Islet of Langerhans (tissue), 1 donor: ENCODE results near the gene PDZD4.

Source experiments
- FAIRE-seq: peaks from one replicate; lab custom pipeline; 2011; peaks lifted over from hg19 to GRCh38; lab: Jason Lieb, UNC

Gene PDZD4

DNA sequence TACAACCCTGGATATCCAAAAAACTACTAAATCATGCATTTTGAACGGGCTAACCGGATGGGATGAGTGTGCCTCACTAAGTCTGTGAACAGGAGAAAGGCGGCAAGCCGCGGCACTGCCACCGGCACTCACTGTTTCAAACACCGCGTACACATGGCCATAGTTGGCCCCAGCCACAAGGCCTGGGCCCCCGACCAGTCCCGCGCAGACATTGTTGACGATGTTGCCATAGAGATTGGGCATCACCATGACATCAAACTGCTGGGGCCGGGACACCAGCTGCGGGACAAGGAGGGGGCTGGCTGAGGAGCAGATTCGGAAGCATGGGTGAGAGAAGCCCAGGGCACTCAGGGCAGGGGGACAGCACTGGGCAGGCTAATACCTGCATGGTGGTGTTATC is 43.7 kb downstream of the PDZD4 start:
- FAIRE-seq = no peak

DNA sequence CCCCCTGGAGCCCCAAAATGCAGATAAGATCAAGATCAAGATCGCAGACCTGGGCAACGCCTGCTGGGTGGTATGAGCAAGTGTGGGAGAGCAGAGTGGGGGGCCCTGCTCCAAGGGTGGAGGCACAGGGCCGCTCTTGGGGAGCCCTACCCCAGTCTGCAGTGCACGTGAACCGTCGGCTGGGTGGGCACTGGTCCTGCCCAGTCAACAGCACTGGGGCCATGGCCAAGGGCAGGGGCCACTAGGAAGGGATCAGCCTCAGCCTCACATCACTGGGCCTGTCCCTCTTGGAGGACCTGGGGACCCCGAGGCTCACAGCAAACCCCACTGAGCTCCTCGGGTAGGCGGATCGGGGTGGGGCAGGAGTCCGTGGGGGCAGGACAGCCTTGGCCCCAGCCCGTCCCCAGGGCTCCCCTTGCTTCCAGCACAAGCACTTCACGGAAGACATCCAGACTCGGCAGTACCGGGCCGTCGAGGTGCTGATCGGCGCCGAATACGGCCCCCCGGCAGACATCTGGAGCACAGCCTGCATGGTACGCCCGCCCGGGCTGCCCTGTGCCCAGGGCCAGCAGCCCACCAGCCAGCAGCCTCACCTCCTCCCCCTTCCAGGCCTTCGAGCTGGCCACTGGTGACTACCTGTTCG is 45.9 kb downstream of the PDZD4 start:
- no peak for FAIRE-seq

DNA sequence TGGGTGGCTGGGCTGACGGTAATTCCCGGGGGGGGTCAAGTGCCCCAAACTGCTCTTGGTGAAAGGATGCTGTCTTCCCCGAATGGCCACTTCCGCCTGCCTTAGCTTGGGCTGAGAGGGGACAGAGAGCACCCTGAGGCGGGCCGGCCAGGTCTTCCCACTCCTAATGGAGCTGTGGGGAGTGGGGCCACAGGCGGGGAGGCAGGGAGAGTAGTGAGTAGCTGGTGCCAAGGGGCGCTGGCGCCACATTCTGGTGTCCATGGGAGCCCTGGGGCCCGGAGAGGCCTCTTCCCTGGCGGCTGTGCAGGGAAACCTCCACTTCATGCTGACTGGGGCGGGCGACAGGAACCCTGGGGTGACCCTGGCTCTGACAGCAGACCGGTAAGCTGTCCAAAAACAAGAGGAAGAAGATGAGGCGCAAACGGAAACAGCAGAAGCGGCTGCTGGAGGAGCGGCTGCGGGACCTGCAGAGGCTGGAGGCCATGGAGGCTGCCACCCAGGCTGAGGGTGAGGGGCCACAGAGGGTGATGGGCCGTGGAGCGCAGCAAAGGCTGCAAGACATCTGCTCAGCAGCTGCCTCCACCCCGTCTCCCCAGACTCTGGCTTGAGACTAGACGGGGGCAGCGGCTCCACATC is 46.8 kb downstream of the PDZD4 start:
- no peak for FAIRE-seq

DNA sequence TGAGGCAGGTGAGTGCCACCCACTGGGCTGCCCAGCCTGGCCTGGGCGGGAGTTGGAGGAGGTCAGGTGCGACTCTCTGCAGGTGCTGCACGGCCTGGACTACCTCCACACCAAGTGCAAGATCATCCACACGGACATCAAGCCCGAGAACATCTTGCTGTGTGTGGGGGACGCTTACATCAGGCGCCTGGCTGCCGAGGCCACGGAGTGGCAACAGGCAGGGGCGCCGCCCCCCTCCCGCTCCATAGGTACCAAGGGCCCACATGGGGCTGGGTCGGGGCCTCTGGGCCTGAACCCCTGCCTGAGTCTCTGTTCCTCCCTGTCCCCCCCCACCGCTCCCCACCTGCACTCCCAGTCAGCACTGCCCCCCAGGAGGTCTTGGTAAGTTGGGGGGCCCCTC is 47.5 kb downstream of the PDZD4 start:
- FAIRE-seq = no peak

DNA sequence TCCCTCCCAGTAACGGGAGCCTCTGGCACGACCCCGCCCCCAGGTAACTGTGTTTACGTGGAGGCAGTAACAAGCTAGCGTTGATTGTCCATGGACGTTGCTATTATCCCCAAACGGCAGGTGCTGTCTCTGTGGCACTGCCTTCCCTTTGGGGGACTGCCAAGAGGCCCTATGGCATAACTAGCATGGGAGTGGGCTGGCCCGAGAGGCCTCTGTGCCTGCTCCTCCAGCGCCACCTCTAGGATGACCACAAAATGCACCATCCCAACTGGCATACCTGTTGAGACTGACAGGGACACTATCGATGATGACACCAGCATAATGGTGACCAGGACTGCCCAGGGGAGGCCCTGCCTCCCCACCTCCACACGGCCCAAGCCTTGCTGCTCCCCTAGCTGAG is 48.0 kb downstream of the PDZD4 start:
- FAIRE-seq = no peak

DNA sequence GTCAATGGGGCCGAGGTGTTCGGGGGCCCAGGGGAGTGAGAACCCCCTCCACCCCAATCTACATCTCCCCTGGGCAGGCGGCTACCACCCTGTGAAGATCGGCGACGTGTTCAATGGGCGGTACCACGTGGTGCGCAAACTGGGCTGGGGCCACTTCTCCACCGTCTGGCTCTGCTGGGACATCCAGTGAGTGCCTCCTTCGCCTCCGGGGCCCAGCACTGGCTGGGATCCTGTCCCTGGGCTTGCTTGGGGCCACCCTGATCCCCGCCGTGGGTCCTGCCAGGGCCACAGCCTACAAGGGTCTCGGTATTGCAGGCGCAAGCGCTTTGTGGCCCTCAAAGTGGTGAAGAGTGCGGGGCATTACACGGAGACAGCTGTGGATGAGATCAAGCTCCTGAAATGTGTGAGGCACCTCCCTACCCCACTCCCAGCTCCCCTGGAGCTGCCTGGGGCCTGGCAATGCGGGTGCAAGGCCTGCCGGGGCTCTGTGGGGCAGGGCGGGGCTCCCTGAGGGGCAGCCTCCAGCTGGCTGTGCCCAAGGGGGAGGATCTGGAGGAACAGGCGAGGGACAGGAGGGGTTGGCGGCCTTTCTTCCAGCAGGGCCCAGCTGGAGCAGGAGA is 48.8 kb downstream of the PDZD4 start:
- FAIRE-seq = no peak

DNA sequence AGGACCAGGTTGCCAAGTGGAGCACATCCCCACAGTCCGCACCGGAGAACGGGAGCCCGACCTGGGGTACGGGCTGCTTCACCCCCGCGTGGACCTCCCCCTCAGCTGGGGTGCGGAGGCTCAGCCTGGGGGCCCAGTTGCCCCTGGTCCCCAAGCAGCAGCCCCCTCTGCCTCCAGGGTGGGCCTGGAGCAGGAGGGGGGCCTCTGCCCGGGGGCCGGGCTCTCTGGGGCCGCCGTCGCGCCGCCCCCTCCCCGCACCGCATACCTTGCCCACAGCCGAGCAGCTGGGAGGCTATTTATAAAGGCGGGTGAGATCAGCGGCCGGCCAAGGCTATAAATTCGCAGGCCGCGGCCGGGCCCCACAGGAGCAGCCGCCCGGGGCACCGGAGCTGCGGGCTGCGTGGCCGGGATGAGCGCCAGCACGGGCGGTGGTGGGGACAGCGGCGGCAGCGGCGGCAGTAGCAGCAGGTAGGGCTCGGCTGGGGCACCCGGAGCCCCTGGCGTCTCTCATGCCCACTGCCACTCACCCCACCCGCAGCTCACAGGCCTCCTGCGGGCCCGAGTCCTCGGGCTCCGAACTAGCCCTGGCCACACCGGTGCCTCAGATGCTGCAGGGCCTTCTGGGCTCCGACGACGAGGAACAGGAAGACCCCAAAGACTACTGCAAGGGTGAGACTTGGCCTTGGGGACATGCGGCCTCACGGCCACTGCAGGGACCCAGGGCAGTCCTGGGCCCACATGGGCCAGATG is 49.5 kb downstream of the PDZD4 start, which contains the start of gene SRPK3:
Gene SRPK3 (plus strand): TSS at position 364 of the 750 bp plus-strand sequence. CDS start 46 bp downstream, at position 410.
- FAIRE-seq = no peak

DNA sequence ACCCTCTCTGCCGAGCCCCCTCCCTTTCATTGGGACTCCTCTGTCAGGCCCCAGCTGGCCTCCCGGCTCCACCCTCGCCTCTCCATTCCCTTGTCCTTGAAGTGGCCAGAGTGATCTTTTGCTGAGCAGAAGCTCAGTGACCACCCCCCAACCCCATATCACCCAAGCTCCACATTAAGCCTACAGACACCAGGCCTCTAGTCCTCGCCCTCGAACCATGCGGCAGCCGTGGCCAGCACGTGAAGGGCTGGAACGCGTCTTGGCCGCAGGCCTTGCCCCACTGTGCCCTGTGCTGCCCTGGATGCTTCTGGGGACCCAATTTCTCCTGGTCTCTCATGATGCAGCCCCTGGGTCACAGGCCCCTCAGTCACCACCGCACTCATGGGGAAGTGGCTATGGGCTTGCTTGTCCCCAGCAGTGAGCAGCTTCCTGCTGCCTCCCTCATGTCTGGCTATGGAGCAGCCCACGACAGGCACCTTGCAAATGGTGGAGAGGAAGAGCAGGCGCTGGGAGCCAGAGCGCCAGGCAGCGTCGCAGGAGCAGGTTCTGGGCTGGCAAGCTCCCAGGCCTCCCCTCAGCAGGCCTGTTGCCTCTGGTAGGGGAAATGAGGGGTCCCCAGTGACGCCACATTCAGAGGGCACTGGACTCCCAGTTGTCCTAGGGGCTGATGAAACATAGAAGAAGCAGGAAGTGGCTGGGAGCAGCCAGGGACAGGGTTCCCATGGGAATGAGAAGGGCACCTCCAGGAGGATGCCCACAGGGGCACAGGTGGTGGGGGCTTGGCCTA is 50.3 kb downstream of the PDZD4 start:
- FAIRE-seq = no peak

DNA sequence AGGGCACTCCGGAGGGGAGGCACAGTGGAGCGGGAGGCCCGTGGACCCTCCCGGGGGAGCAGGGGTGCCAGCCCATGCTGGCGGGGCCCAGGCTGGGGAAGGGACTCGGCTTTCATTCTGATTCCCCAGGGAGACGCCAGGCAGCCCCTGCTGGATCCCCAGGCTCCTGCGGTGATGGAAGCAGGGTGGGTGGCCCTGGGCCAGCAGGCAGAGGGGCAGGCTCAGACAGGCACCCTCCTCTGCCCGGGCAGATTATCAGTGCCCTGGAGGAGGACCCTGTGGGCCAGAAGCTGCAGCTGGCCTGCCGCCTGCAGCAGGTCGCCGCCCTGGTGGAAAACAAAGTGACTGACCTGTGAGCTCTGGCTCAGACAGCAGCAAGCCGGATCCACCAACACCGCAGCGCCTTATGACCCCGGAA is 51.7 kb downstream of the PDZD4 start:
- no peak for FAIRE-seq

DNA sequence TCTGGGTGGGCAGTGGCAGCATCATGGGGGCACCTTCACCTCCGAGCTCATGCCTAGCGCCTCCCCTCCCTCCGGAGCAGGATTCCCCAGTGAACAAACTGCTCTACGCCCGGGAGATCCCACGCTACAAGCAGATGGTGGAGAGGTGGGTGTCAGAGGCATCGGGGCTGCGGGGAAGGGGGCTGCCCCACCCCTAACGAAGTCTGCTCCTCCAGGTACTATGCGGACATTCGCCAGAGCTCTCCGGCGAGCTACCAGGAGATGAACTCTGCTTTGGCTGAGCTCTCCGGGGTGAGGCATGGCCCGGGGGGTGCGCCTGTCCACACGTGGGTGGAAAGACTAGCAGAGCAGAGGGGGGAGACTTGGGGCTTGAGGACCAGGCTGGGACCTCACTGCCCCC is 52.2 kb downstream of the PDZD4 start:
- FAIRE-seq = no peak

DNA sequence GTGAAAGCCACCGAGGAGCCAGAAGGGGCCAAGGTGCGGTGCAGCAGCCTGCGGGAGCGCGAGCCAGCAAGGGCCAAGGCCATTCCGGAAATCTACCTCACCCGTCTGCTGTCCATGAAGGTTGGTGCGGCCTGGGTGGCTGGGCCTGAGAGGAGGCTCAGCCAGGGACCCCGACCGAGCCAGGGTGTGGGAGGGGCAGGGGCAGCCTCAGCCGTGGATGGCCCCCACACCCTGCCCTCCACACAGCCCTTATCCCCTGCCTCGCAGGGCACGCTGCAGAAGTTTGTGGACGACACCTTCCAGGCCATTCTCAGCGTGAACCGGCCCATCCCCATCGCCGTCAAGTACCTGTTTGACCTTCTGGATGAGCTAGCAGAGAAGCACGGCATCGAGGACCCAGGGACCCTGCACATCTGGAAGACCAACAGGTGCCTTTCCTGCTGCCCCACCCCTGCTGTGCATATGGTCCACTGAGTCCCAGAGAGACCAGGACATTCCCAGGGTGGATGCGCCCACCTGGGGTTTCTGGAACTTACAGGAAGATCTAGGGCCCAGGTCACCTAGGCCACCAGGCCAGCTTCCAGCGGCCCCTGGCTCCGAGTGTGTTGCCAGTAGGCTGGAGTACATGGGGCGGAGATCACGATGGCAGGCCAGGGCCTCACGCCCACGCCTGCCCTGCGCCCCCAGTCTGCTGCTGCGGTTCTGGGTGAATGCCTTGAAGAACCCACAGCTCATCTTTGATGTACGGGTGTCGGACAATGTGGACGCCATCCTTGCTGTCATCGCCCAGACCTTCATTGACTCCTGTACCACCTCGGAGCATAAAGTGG is 52.9 kb downstream of the PDZD4 start:
- FAIRE-seq = no peak

DNA sequence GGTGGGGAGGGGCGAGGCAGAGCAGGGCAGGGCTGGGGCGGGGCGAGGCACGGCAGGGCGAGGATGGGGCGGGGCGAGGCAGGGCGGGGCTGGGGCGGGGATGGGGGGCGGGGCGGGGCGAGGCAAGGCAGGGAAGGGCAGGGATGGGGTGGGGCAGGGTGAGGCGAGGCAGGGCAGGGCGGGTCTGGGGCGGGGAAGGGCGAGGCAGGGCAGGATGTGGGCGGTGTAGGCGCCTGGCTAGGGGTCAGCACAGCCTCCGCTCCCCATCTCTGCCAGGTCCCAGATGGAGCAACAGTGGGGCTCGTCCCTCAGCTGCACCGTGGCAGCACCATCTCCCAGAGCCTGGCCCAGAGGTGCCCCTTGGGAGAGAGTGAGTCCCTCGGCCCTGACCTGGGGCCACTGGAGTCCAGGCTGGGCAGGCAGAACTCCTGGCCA is 53.7 kb downstream of the PDZD4 start:
- FAIRE-seq = no peak

DNA sequence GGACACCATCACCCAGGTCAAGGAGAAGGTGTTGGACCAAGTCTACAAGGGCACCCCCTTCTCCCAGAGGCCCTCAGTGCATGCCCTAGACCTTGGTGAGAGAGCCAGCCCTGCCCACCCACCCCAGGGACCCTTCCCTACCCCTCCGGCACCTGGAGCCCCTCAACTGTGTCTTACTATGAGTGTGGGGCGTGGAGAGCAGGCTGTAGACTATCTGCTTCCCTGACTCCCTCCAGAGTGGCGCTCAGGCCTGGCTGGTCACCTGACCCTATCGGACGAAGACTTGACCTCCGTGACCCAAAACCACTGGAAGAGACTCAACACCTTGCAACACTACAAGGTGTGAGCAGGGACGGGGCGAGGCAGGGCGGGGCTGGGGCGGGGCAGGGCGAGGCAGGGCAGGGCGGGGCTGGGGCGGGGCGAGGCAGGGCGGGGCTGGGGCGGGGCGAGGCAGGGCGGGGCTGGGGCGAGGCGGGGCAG is 54.2 kb downstream of the PDZD4 start:
- FAIRE-seq = no peak

DNA sequence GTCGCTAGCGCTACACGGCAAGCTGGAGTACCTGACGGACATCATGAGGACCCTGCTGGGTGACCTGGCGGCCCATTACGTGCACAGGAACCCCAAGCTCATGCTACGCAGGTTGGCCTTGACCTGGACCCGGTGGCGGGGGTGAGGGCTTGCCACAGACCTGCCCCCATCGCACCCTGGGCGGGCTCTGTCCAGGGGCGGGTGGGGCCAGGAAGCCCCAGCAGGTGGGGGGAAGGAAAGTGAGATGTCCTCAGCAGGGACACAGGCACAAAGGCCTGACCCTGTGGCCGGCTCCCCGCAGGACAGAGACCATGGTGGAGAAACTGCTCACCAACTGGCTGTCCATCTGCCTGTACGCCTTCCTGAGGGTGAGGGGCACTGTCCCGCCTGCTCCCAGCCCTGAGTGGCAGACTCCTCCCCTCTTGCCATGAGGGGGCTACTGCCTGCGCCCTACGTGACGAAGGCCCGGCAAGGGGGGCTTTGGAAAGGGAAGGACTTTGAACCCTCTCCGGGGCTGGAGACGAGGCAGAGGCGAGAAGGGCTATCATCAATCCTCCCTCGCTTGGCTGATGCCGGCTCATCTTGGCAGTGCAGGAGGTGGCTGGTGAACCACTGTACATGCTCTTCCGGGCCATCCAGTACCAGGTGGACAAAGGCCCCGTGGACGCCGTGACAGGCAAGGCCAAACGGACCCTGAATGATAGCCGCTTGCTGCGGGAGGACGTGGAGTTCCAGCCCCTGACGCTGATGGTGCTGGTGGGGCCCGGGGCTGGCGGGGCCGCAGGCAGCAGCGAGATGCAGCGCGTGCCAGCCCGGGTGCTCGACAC is 54.8 kb downstream of the PDZD4 start:
- no peak for FAIRE-seq

DNA sequence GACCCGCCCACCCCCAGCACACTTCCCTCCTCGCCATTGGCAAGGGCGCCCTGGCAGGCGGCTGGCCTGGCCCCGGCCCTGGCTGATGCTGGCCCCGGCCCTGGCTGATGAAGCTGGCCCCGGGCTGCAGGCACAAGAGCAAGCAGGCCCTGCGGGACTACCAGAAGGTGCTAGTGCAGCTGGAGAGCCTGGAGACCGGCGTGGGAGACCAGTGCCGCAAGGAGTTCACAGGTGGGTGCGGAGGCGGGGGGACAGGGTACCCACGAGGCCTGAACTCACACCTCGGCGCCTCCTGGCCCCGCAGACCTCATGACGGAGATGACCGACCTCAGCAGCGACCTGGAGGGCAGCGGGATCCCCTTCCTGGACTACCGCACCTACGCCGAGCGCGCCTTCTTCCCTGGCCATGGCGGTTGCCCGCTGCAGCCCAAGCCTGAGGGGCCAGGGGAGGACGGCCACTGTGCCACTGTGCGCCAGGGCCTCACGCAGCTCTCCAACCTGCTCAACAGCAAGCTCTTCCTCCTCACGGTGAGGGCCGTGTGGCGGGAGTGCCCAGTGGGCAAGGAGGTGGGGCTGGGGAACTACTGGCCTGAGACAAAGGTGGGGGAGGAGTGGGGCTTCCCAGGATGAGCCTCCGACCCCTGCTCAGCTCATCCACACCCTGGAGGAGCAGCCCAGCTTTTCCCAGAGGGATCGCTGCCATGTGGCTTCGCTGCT is 55.6 kb downstream of the PDZD4 start:
- FAIRE-seq = no peak

DNA sequence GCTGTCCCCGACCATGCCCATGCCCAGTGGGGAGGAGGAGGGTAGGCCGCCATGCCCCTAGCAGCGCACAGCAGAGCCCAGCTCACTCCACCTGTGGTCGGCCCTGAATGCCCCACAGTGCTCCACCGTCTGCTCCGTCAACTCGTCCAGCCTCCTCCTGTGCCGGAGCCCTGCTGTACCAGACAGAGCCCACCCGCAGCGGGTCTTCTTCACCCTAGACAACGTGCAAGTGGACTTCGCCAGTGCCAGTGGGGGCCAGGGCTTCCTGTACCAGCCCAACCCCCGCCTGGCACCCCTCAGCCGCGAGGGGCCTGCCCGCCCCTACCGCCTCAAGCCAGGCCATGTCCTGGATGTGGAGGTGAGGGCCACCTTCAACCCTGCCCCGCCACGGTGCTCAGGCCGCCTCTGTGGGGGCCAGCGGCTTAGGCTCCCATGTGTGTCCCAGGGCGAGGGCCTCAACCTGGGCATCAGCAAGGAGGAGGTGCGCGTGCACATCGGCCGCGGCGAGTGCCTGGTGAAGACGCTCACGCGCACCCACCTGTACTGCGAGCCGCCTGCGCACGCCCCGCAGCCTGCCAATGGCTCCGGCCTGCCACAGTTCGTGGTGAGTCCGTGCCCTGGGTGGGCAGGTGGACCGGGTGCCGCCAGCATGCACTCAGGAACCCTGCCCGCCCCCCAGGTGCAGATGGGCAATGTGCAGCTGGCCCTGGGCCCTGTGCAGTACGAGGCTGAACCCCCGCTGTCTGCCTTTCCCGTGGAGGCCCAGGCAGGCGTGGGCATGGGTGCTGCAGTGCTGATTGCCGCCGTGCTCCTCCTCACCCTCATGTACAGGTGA is 56.4 kb downstream of the PDZD4 start:
- no peak for FAIRE-seq

DNA sequence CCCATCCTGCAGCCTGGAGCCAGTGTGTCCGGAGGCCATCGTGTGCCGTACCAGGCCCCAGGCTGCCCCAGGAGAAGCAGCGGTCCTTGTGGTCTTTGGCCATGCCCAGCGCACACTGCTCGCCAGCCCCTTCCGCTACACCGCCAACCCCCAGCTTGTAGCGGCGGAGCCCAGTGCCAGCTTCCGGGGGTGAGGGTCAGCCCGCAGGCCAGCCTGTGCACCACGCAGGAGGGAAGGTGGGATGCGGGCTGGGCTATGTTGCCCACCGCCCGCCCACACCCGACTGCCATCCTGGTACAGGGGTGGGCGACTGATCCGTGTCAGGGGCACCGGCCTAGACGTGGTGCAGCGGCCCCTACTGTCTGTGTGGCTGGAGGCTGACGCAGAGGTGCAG is 57.1 kb downstream of the PDZD4 start:
- no peak for FAIRE-seq
